ENCODE measurements around the gene GPR4. TPM values are rescaled to one million over a fixed set of nuclear protein-coding genes. Genes with fewer than 3 reads are reported as not detected.

The GPR4 gene
- total RNA-seq: 0.07 TPM in 1 of 2 replicates, not detected in the other

GRCh38 chr19:45601524-45602374 lies at the start of gene GPR4:
Gene GPR4 (minus strand): TSS chr19:45602212. CDS start chr19:45591866, 10,346 bp downstream.
- H3K4me3 ChIP-seq (ENCODE audit: low read depth, low read length): no peak within 1 kb of the TSS
- H3K36me3 ChIP-seq (ENCODE audit: control insufficient read depth, insufficient read depth, low read length): no peaks in the 10 kb centered on the region
- no peak for TF ChIP-seq CTCF (IDR thresholded peaks at IDR 0.05; ENCODE audit: insufficient read depth, low read length, poor library complexity, severe bottlenecking)

GRCh38 chr19:45650722-45651121 lies 48.7 kb upstream of the GPR4 start:
- TF ChIP-seq CTCF (IDR thresholded peaks at IDR 0.05; ENCODE audit: insufficient read depth, low read length, poor library complexity, severe bottlenecking): no peak
- DNase-seq (ENCODE audit: low read depth): no peak
- no peaks in the 10 kb centered on the region for H3K36me3 ChIP-seq (ENCODE audit: control insufficient read depth, insufficient read depth, low read length)
- H3K27me3 ChIP-seq (ENCODE audit: control insufficient read depth, insufficient read depth, low read length): no peaks in the 10 kb centered on the region
- no peak overlapping the region for H3K4me3 ChIP-seq (ENCODE audit: low read depth, low read length)

More at GRCh38 chr19:45601524-45602374, at the start of gene GPR4:
- DNase-seq (ENCODE audit: low read depth): no peak
- H3K27me3 ChIP-seq (ENCODE audit: control insufficient read depth, insufficient read depth, low read length): peaks cover 57% of the 10 kb centered on the region

GRCh38 chr19:45646345-45646698 lies 44.3 kb upstream of the GPR4 start:
- peaks cover 8% of the 10 kb centered on the region for H3K27me3 ChIP-seq (ENCODE audit: control insufficient read depth, insufficient read depth, low read length)
- DNase-seq (ENCODE audit: low read depth): no peak
- H3K36me3 ChIP-seq (ENCODE audit: control insufficient read depth, insufficient read depth, low read length): no peaks in the 10 kb centered on the region
- no peak overlapping the region for H3K4me3 ChIP-seq (ENCODE audit: low read depth, low read length)
- no peak for TF ChIP-seq CTCF (IDR thresholded peaks at IDR 0.05; ENCODE audit: insufficient read depth, low read length, poor library complexity, severe bottlenecking)

GRCh38 chr19:45645631-45646344 lies 43.8 kb upstream of the GPR4 start:
- peaks cover 8% of the 10 kb centered on the region for H3K27me3 ChIP-seq (ENCODE audit: control insufficient read depth, insufficient read depth, low read length)
- no peak for DNase-seq (ENCODE audit: low read depth)
- H3K4me3 ChIP-seq (ENCODE audit: low read depth, low read length): peak overlapping the region; percentile 15
- TF ChIP-seq CTCF (IDR thresholded peaks at IDR 0.05; ENCODE audit: insufficient read depth, low read length, poor library complexity, severe bottlenecking): no peak
- H3K36me3 ChIP-seq (ENCODE audit: control insufficient read depth, insufficient read depth, low read length): no peaks in the 10 kb centered on the region

GRCh38 chr19:45645068-45645630 lies 43.1 kb upstream of the GPR4 start:
- no peak for DNase-seq (ENCODE audit: low read depth)
- no peak for TF ChIP-seq CTCF (IDR thresholded peaks at IDR 0.05; ENCODE audit: insufficient read depth, low read length, poor library complexity, severe bottlenecking)
- no peaks in the 10 kb centered on the region for H3K36me3 ChIP-seq (ENCODE audit: control insufficient read depth, insufficient read depth, low read length)
- no peak overlapping the region for H3K4me3 ChIP-seq (ENCODE audit: low read depth, low read length)
- H3K27me3 ChIP-seq (ENCODE audit: control insufficient read depth, insufficient read depth, low read length): peaks cover 8% of the 10 kb centered on the region

Measured in kidney epithelial cell (primary cell).